22Rv1 (cell line): ENCODE data around the gene TBC1D1.

Source experiments
- ZFX ChIP-seq: fragments of 450-650 bp; IDR thresholded peaks from 2 replicates; pipeline ENCODE4 v1.6.1; 2017; ENCODE audit warnings: antibody characterized with exemption, borderline replicate concordance
- TF ChIP-seq, protein P1 (sequence below): fragments of 450-650 bp; IDR thresholded peaks from 2 replicates; pipeline ENCODE4 v1.5.1; 2017; ENCODE audit warnings: mild to moderate bottlenecking

DNA sequence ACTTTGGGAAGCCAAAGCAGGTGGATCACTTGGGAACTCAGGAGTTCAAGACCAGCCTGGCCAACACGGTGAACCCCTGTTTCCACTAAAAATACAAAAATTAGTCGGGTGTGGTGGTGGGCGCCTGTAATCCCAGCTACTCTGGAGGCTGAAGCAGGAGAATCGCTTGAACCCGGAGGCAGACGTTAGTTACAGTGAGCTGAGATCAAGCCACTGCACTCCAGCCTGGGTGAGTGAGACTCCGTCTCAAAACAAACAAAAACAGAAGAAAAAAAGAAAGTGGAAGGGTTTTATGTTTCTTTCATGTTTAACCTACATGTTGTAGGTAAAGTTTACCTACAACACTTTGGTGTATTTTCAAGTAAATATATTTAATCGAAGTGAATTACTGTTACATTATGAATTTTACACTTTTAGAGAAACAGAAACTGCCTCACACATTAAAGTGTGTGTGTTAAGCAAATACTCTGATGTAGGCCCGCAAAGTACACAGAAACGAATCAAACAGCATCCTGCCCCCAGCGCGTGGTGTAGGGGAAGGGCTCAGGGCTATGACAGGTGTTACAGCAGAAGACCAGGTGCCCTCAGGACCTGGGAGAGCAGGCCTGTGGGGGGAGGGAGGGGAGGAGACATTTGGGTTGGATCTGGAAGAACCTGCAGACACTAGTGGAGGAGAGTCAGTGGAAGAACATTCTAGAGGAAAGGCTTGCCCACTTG is 108.3 kb downstream of the TBC1D1 start:
- TF ChIP-seq, protein P1, sequence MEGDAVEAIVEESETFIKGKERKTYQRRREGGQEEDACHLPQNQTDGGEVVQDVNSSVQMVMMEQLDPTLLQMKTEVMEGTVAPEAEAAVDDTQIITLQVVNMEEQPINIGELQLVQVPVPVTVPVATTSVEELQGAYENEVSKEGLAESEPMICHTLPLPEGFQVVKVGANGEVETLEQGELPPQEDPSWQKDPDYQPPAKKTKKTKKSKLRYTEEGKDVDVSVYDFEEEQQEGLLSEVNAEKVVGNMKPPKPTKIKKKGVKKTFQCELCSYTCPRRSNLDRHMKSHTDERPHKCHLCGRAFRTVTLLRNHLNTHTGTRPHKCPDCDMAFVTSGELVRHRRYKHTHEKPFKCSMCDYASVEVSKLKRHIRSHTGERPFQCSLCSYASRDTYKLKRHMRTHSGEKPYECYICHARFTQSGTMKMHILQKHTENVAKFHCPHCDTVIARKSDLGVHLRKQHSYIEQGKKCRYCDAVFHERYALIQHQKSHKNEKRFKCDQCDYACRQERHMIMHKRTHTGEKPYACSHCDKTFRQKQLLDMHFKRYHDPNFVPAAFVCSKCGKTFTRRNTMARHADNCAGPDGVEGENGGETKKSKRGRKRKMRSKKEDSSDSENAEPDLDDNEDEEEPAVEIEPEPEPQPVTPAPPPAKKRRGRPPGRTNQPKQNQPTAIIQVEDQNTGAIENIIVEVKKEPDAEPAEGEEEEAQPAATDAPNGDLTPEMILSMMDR, result no peak
- no peak for TF ChIP-seq ZFX
